ENCODE data around the gene PIK3CG.
A peak's percentile ranks its signal among the peaks of the same experiment; 100 is the strongest.
"Not testable (repeated sequence)": the region's sequence is repeated elsewhere in the genome, so short reads cannot be mapped to it uniquely, and the experiment has no call there.

The PIK3CG gene

DNA sequence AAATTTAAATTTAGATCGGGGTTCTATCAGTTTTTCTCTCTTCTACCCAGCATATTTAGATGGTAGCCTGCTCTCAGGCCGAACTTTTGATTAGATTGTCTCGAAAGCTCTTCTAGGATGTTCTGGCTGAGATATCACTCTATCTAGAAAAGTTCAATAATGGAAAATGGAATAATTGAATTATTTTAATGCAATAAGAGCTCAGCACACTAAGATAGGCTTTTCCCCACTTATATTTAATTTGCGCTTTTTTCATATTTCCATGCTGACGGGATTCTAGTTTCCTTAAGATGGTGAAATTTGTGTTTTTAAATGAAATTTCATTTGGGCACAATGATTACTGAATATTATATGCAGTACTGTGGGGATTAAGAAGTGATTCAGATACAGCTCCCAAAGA, 73.7 kb downstream of the PIK3CG start:
- TF ChIP-seq, protein P1, sequence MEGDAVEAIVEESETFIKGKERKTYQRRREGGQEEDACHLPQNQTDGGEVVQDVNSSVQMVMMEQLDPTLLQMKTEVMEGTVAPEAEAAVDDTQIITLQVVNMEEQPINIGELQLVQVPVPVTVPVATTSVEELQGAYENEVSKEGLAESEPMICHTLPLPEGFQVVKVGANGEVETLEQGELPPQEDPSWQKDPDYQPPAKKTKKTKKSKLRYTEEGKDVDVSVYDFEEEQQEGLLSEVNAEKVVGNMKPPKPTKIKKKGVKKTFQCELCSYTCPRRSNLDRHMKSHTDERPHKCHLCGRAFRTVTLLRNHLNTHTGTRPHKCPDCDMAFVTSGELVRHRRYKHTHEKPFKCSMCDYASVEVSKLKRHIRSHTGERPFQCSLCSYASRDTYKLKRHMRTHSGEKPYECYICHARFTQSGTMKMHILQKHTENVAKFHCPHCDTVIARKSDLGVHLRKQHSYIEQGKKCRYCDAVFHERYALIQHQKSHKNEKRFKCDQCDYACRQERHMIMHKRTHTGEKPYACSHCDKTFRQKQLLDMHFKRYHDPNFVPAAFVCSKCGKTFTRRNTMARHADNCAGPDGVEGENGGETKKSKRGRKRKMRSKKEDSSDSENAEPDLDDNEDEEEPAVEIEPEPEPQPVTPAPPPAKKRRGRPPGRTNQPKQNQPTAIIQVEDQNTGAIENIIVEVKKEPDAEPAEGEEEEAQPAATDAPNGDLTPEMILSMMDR (IDR thresholded peaks at IDR 0.05; ENCODE audit: control insufficient read depth, extremely low read depth, insufficient read depth) = no peak
- no peak for DNase-seq (ENCODE audit: low read depth)

GRCh38 chr7:106944035-106944665, 79.1 kb downstream of the PIK3CG start:
- TF ChIP-seq, protein P1 (IDR thresholded peaks at IDR 0.05; ENCODE audit: control insufficient read depth, extremely low read depth, insufficient read depth) = no peak
- H3K4me3 ChIP-seq (ENCODE audit: low read depth, low read length) = no peak overlapping the region
- no peak for DNase-seq (ENCODE audit: low read depth)

More for the DNA sequence above, 73.7 kb downstream of the PIK3CG start:
- no peak overlapping the region for H3K4me3 ChIP-seq (ENCODE audit: low read depth, low read length)

- TF ChIP-seq, protein P1 (IDR thresholded peaks at IDR 0.05; ENCODE audit: control insufficient read depth, extremely low read depth, insufficient read depth) = peak; percentile 65
- DNase-seq (ENCODE audit: low read depth) = peak; percentile 63
- H3K4me3 ChIP-seq (ENCODE audit: low read depth, low read length) = no peak overlapping the region
Measured at GRCh38 chr7:106947244-106947728, 82.2 kb downstream of the PIK3CG start.

DNA sequence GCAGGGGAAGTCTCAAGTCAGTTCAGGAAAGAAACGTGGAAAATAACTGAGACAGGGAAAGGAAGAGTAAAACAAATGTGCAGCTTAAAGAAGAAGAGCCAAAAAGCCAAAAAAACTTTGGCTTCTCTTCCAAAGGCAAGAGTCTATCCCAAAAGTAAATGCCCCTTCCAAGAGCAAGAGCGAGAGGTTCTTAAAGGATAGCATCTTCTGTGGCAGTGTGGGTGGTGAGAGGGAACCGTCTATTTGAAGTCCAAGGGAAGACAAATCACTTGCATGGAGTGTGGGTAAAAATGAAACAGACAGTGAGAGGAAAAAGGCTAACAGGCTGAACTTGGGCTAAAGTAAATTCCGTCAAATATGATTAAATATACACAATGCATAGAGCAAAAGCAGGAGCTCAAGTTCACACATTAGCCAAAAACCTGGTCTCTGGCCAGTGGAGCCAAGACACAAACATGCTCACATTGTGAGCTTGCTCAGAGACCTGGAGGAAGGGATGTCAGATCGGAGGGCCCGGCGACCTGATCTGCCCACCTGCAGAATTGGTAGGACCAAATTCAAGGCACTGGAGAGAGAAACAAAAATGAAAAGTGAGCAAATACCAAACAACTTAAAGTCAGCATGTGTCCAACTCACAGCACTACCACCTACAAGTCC, 87.0 kb downstream of the PIK3CG start:
- H3K4me3 ChIP-seq (ENCODE audit: low read depth, low read length) = no peak overlapping the region
- TF ChIP-seq, protein P1 (IDR thresholded peaks at IDR 0.05; ENCODE audit: control insufficient read depth, extremely low read depth, insufficient read depth) = no peak
- no peak for DNase-seq (ENCODE audit: low read depth)

- H3K4me3 ChIP-seq (ENCODE audit: low read depth, low read length) = no peak overlapping the region
- no peak for DNase-seq (ENCODE audit: low read depth)
- TF ChIP-seq, protein P1 (IDR thresholded peaks at IDR 0.05; ENCODE audit: control insufficient read depth, extremely low read depth, insufficient read depth) = no peak
Measured at GRCh38 chr7:106952658-106953231, 87.7 kb downstream of the PIK3CG start.

GRCh38 chr7:106954840-106955239, 89.8 kb downstream of the PIK3CG start:
- H3K4me3 ChIP-seq (ENCODE audit: low read depth, low read length) = no peak overlapping the region
- no peak for DNase-seq (ENCODE audit: low read depth)
- TF ChIP-seq, protein P1 (IDR thresholded peaks at IDR 0.05; ENCODE audit: control insufficient read depth, extremely low read depth, insufficient read depth) = no peak

DNA sequence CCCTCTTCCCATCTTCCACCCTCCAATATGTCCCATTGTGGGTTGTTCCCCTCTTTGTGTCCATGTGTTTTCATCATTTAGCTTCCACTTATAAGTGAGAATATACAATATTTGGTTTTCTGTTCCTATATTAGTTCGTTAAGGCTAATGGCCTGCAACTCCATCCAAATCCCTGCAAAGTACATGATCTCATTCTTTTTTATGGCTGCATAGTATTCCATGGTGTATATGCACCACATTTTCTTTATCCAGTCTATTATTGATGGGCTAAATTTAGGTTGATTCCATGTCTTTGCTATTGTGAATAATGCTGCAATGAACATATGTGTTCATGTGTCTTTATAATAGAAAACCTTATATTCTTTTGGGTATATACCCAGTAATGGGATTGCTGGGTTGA, 90.8 kb downstream of the PIK3CG start:
- DNase-seq (ENCODE audit: low read depth); H3K4me3 ChIP-seq (ENCODE audit: low read depth, low read length): not testable (repeated sequence)

All from LNCaP clone FGC (cell line).